GM19455 (cell line): ENCODE measurements around the gene SETD5.

Experiments used
- ATAC-seq: cut with Tn5 transposase; IDR thresholded peaks from one replicate; pipeline ENCODE4 v1.9.1; 2021; ENCODE audit not compliant: unreplicated experiment

The SETD5 gene

GRCh38 chr3:9409981-9410854 lies 12.8 kb downstream of the SETD5 start:
- no peak for ATAC-seq

- ATAC-seq = no peak
Observed at GRCh38 chr3:9411302-9411701, 13.9 kb downstream of the SETD5 start.

GRCh38 chr3:9412293-9412692 lies 14.9 kb downstream of the SETD5 start:
- ATAC-seq = no peak

GRCh38 chr3:9414826-9415225 lies 17.4 kb downstream of the SETD5 start:
- ATAC-seq = no peak

GRCh38 chr3:9415485-9416138 lies 18.2 kb downstream of the SETD5 start:
- no peak for ATAC-seq

GRCh38 chr3:9416139-9416780 lies 18.8 kb downstream of the SETD5 start:
- no peak for ATAC-seq

- ATAC-seq = no peak
Observed at GRCh38 chr3:9420850-9421549, 23.6 kb downstream of the SETD5 start.

GRCh38 chr3:9422712-9423424 lies 25.5 kb downstream of the SETD5 start:
- no peak for ATAC-seq

- no peak for ATAC-seq
Observed at GRCh38 chr3:9428411-9428810, 31.0 kb downstream of the SETD5 start.

- ATAC-seq = no peak
Observed at GRCh38 chr3:9430733-9431132, 33.3 kb downstream of the SETD5 start.

GRCh38 chr3:9433627-9434521 lies 36.5 kb downstream of the SETD5 start:
- ATAC-seq = no peak

- no peak for ATAC-seq
Observed at GRCh38 chr3:9435316-9435715, 37.9 kb downstream of the SETD5 start.

GRCh38 chr3:9439331-9439730 lies 41.9 kb downstream of the SETD5 start:
- no peak for ATAC-seq

GRCh38 chr3:9441501-9442221 lies 44.2 kb downstream of the SETD5 start:
- ATAC-seq = no peak

GRCh38 chr3:9448071-9448470 lies 50.7 kb downstream of the SETD5 start:
- no peak for ATAC-seq

- no peak for ATAC-seq
Observed at GRCh38 chr3:9448643-9449042, 51.2 kb downstream of the SETD5 start.

GRCh38 chr3:9450126-9450525 lies 52.7 kb downstream of the SETD5 start:
- no peak for ATAC-seq

GRCh38 chr3:9450991-9451390 lies 53.6 kb downstream of the SETD5 start:
- no peak for ATAC-seq

GRCh38 chr3:9452417-9452816 lies 55.0 kb downstream of the SETD5 start:
- ATAC-seq = no peak
